ENCODE data around the gene NOP9.
A peak's percentile ranks its signal among the peaks of the same experiment; 100 is the strongest.

The NOP9 gene

GRCh38 chr14:24269910-24270536 lies 29.6 kb upstream of the NOP9 start:
- no peak for DNase-seq (ENCODE audit: extremely low spot score)
- ChIA-PET CTCF (interaction anchor here (0.9 to 1.2 kb wide), 3 partner anchors 27 to 172 kb away, joined by 3 to 6 read pairs (median 3); partner anchors contain the start of gene TINF2), POLR2A (interaction anchor here (1.4 to 2.5 kb wide), 11 partner anchors 9 to 74 kb away, joined by 4 to 52 read pairs (median 12); partner anchors contain the start of genes CHMP4A, CIDEB, DHRS1 and NOP9)
- TF ChIP-seq FOXK2 (IDR thresholded peaks at IDR 0.05) (no peak), FOXM1 (IDR thresholded peaks at IDR 0.05; ENCODE audit: borderline replicate concordance) (no peak), TARDBP (IDR thresholded peaks at IDR 0.05) (no peak), L3MBTL2 (conservative IDR thresholded peaks at IDR 0.05) (no peak), PKNOX1 (IDR thresholded peaks at IDR 0.05) (no peak), ELF4 (IDR thresholded peaks at IDR 0.05) (no peak), NFRKB (IDR thresholded peaks at IDR 0.05) (no peak), ZNF384 (IDR thresholded peaks at IDR 0.05) (no peak), FOXA1 (IDR thresholded peaks at IDR 0.05) (no peak), SP1 (IDR thresholded peaks at IDR 0.05) (no peak), LEF1 (IDR thresholded peaks at IDR 0.05; ENCODE audit: borderline replicate concordance) (no peak), ARNT (IDR thresholded peaks at IDR 0.05) (no peak), CTBP1 (IDR thresholded peaks at IDR 0.05; ENCODE audit: borderline replicate concordance) (no peak), BHLHE40 (IDR thresholded peaks at IDR 0.05; ENCODE audit: borderline replicate concordance) (no peak), HDGF (IDR thresholded peaks at IDR 0.05; ENCODE audit: borderline replicate concordance) (no peak), SUZ12 (IDR thresholded peaks at IDR 0.05) (no peak)

- ChIA-PET CTCF (interaction anchor here (0.6 to 2.0 kb wide), 9 partner anchors 8 to 180 kb away, joined by 3 to 6 read pairs (median 5); partner anchors contain the start of genes MDP1, TGM1 and TINF2), POLR2A (interaction anchor here (0.8 to 2.5 kb wide), 26 partner anchors 10 to 171 kb away, joined by 3 to 52 read pairs (median 8); partner anchors contain the start of genes CHMP4A, CIDEB, DCAF11 and DHRS1)
- no peak for DNase-seq (ENCODE audit: extremely low spot score)
- TF ChIP-seq ZNF384 (IDR thresholded peaks at IDR 0.05) = no peak
- no peak for TF ChIP-seq ELF4 (IDR thresholded peaks at IDR 0.05)
- no peak for TF ChIP-seq SUZ12 (IDR thresholded peaks at IDR 0.05)
- no peak for TF ChIP-seq LEF1 (IDR thresholded peaks at IDR 0.05; ENCODE audit: borderline replicate concordance)
- no peak for TF ChIP-seq L3MBTL2 (conservative IDR thresholded peaks at IDR 0.05)
These were observed 29.0 kb upstream of the NOP9 start for GRCh38 chr14:24270537-24271133.

GRCh38 chr14:24271134-24271833 lies 28.4 kb upstream of the NOP9 start, which contains the start of gene RABGGTA:
Gene RABGGTA (minus strand): TSS chr14:24271597. CDS start chr14:24271115, 482 bp downstream.
- peak; percentile 94 for DNase-seq (ENCODE audit: extremely low spot score)
- ChIA-PET CTCF (interaction anchor here (0.6 to 2.0 kb wide), 11 partner anchors 9 to 181 kb away, joined by 3 to 6 read pairs (median 4); partner anchors contain the start of genes MDP1, TGM1 and TINF2), POLR2A (interaction anchor here (0.8 to 2.5 kb wide), 28 partner anchors 10 to 171 kb away, joined by 3 to 52 read pairs (median 8); partner anchors contain the start of genes CHMP4A, CIDEB, DCAF11 and DHRS1)
- TF ChIP-seq L3MBTL2 (conservative IDR thresholded peaks at IDR 0.05) (peak; percentile 85), CTBP1 (IDR thresholded peaks at IDR 0.05; ENCODE audit: borderline replicate concordance) (no peak), ARNT (IDR thresholded peaks at IDR 0.05) (peak; percentile 34; the same call in 1 of the 2 replicates), LEF1 (IDR thresholded peaks at IDR 0.05; ENCODE audit: borderline replicate concordance) (0 out of 2 replicates have a peak, but pooled peaks have one; percentile 34), TARDBP (IDR thresholded peaks at IDR 0.05) (no peak), ELF4 (IDR thresholded peaks at IDR 0.05) (0 out of 2 replicates have a peak, but pooled peaks have one; percentile 16), BHLHE40 (IDR thresholded peaks at IDR 0.05; ENCODE audit: borderline replicate concordance) (no peak), FOXM1 (IDR thresholded peaks at IDR 0.05; ENCODE audit: borderline replicate concordance) (no peak), PKNOX1 (IDR thresholded peaks at IDR 0.05) (peak; percentile 98)

GRCh38 chr14:24271834-24272263 lies 27.8 kb upstream of the NOP9 start:
- TF ChIP-seq L3MBTL2 (conservative IDR thresholded peaks at IDR 0.05) (peak; percentile 50; the same call in 1 of the 2 replicates), ELF4 (IDR thresholded peaks at IDR 0.05) (no peak)
- DNase-seq (ENCODE audit: extremely low spot score) = no peak
- POLR2A ChIA-PET = interaction anchor here (0.9 to 2.5 kb wide), 24 partner anchors 10 to 170 kb away, joined by 3 to 52 read pairs (median 8); partner anchors contain the start of genes CHMP4A, CIDEB, DCAF11 and DHRS1
- CTCF ChIA-PET = interaction anchor here (0.6 to 2.0 kb wide), 6 partner anchors 9 to 56 kb away, joined by 3 to 6 read pairs (median 4); partner anchors contain the start of genes MDP1 and TINF2

GRCh38 chr14:24272467-24272866 lies 27.2 kb upstream of the NOP9 start:
- POLR2A ChIA-PET = interaction anchor here (1.9 to 2.5 kb wide), 5 partner anchors 9 to 30 kb away, joined by 13 to 52 read pairs (median 23); partner anchors contain the start of genes DHRS1, NOP9 and TINF2
- CTCF ChIA-PET = interaction anchor here (1.9 to 2.0 kb wide), 2 partner anchors 9 to 25 kb away, joined by 5 read pairs; no protein-coding TSS in a partner anchor

More at GRCh38 chr14:24272467-24272866, 27.2 kb upstream of the NOP9 start:
- no peak for DNase-seq (ENCODE audit: extremely low spot score)
- no peak for TF ChIP-seq SUZ12 (IDR thresholded peaks at IDR 0.05)
- TF ChIP-seq PKNOX1 (IDR thresholded peaks at IDR 0.05) = no peak
- TF ChIP-seq BHLHE40 (IDR thresholded peaks at IDR 0.05; ENCODE audit: borderline replicate concordance) = no peak
- no peak for TF ChIP-seq L3MBTL2 (conservative IDR thresholded peaks at IDR 0.05)
- no peak for TF ChIP-seq ELF4 (IDR thresholded peaks at IDR 0.05)
- TF ChIP-seq ARNT (IDR thresholded peaks at IDR 0.05) = no peak
- no peak for TF ChIP-seq ZNF384 (IDR thresholded peaks at IDR 0.05)
- TF ChIP-seq FOXA1 (IDR thresholded peaks at IDR 0.05) = no peak
- no peak for TF ChIP-seq NFRKB (IDR thresholded peaks at IDR 0.05)
- TF ChIP-seq CTBP1 (IDR thresholded peaks at IDR 0.05; ENCODE audit: borderline replicate concordance) = no peak
- TF ChIP-seq SP1 (IDR thresholded peaks at IDR 0.05) = no peak
- no peak for TF ChIP-seq HDGF (IDR thresholded peaks at IDR 0.05; ENCODE audit: borderline replicate concordance)
- no peak for TF ChIP-seq TARDBP (IDR thresholded peaks at IDR 0.05)
- TF ChIP-seq FOXK2 (IDR thresholded peaks at IDR 0.05) = no peak
- no peak for TF ChIP-seq LEF1 (IDR thresholded peaks at IDR 0.05; ENCODE audit: borderline replicate concordance)
- TF ChIP-seq FOXM1 (IDR thresholded peaks at IDR 0.05; ENCODE audit: borderline replicate concordance) = no peak

Data from HEK293T (cell line).